KOPT-K1 (cell line): ENCODE measurements around the gene ARHGDIB.

Experiments used
- H3K27ac ChIP-seq: fragments of 200-600 bp; sonication (generic); 2 replicates; pipeline ENCODE4 v1.5.1; 2016; ENCODE audit warnings: antibody characterized with exemption, mild to moderate bottlenecking, low read depth, low read length; ENCODE audit not compliant: poor library complexity, severe bottlenecking
- H3K36me3 ChIP-seq: fragments of 200-600 bp; sonication (generic); 2 replicates; pipeline ENCODE4 v1.5.1; 2017; ENCODE audit warnings: antibody characterized with exemption, mild to moderate bottlenecking, low read length, moderate library complexity; ENCODE audit not compliant: insufficient read depth
- H3K9me3 ChIP-seq: fragments of 200-600 bp; sonication (generic); 2 replicates; pipeline ENCODE4 v1.5.1; 2017; ENCODE audit warnings: antibody characterized with exemption, low read length, mild to moderate bottlenecking; ENCODE audit not compliant: insufficient read depth, poor library complexity, severe bottlenecking

The ARHGDIB gene

GRCh38 chr12:14911131-14911530 is 50.3 kb downstream of the ARHGDIB start:
- peaks cover 34% of the 10 kb centered on the region for H3K36me3 ChIP-seq
- H3K27ac ChIP-seq = no peak overlapping the region
- no peaks in the 10 kb centered on the region for H3K9me3 ChIP-seq

GRCh38 chr12:14910090-14910915 is 51.1 kb downstream of the ARHGDIB start:
- Histone ChIP-seq H3K27ac (no peak overlapping the region), H3K36me3 (peaks cover 26% of the 10 kb centered on the region), H3K9me3 (no peaks in the 10 kb centered on the region)

GRCh38 chr12:14907953-14908352 is 53.4 kb downstream of the ARHGDIB start:
- Histone ChIP-seq H3K9me3 (no peaks in the 10 kb centered on the region), H3K27ac (no peak overlapping the region)

GRCh38 chr12:14906114-14906513 is 55.3 kb downstream of the ARHGDIB start:
- no peak overlapping the region for H3K27ac ChIP-seq
- H3K36me3 ChIP-seq = no peaks in the 10 kb centered on the region
- no peaks in the 10 kb centered on the region for H3K9me3 ChIP-seq

More at GRCh38 chr12:14907953-14908352, 53.4 kb downstream of the ARHGDIB start:
- H3K36me3 ChIP-seq = peaks cover 3% of the 10 kb centered on the region; the same call in 1 of the 2 replicates

- no peaks in the 10 kb centered on the region for H3K36me3 ChIP-seq
- no peak overlapping the region for H3K27ac ChIP-seq
- no peaks in the 10 kb centered on the region for H3K9me3 ChIP-seq
Measured at GRCh38 chr12:14905269-14906004, 56.0 kb downstream of the ARHGDIB start.

- H3K9me3 ChIP-seq = no peaks in the 10 kb centered on the region
- no peak overlapping the region for H3K27ac ChIP-seq
- no peaks in the 10 kb centered on the region for H3K36me3 ChIP-seq
Measured at GRCh38 chr12:14904854-14905253, 56.5 kb downstream of the ARHGDIB start.

- Histone ChIP-seq H3K9me3 (no peaks in the 10 kb centered on the region), H3K27ac (no peak overlapping the region), H3K36me3 (no peaks in the 10 kb centered on the region)
Measured at GRCh38 chr12:14903386-14904098, 57.9 kb downstream of the ARHGDIB start.

- no peaks in the 10 kb centered on the region for H3K36me3 ChIP-seq
- no peak overlapping the region for H3K27ac ChIP-seq
- no peaks in the 10 kb centered on the region for H3K9me3 ChIP-seq
Measured at GRCh38 chr12:14902465-14902864, 58.9 kb downstream of the ARHGDIB start.

- no peaks in the 10 kb centered on the region for H3K36me3 ChIP-seq
- no peak overlapping the region for H3K27ac ChIP-seq
- no peaks in the 10 kb centered on the region for H3K9me3 ChIP-seq
Measured at GRCh38 chr12:14901228-14901562, 60.2 kb downstream of the ARHGDIB start.

- Histone ChIP-seq H3K36me3 (no peaks in the 10 kb centered on the region), H3K27ac (no peak overlapping the region), H3K9me3 (no peaks in the 10 kb centered on the region)
Measured at GRCh38 chr12:14900521-14901227, 60.7 kb downstream of the ARHGDIB start.

GRCh38 chr12:14896521-14897169 is 64.8 kb downstream of the ARHGDIB start:
- Histone ChIP-seq H3K27ac (no peak overlapping the region), H3K9me3 (no peaks in the 10 kb centered on the region)

GRCh38 chr12:14893506-14894250 is 67.7 kb downstream of the ARHGDIB start:
- Histone ChIP-seq H3K27ac (no peak overlapping the region), H3K9me3 (no peaks in the 10 kb centered on the region), H3K36me3 (no peaks in the 10 kb centered on the region)

More at GRCh38 chr12:14896521-14897169, 64.8 kb downstream of the ARHGDIB start:
- H3K36me3 ChIP-seq = no peaks in the 10 kb centered on the region

GRCh38 chr12:14892726-14893505 is 68.5 kb downstream of the ARHGDIB start:
- H3K9me3 ChIP-seq = no peaks in the 10 kb centered on the region
- no peak overlapping the region for H3K27ac ChIP-seq
- no peaks in the 10 kb centered on the region for H3K36me3 ChIP-seq
